ENCODE results near the gene CDKN1B.

CDKN1B gene

DNA sequence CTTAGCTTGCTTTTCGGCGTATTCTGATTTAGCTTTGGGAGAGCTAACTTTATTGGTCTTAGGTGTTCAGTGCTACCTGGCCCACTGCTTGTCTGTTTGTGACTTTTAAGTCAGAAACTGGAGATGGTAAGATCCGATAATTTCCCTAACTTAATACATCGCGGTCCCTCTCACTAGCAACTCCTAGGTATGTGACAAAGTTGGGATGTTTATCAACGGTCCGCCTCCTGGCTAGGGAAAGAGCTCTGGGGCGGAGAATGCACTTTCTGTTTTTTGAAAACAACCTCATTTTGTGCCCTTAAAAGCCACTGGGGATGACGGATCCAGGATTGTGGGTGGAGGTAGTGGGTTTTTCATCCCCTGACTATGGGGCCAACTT lies 1.2 kb downstream of the CDKN1B start:
- DNase-seq (ENCODE audit: low read depth) = no peak
- TF ChIP-seq, protein P1, sequence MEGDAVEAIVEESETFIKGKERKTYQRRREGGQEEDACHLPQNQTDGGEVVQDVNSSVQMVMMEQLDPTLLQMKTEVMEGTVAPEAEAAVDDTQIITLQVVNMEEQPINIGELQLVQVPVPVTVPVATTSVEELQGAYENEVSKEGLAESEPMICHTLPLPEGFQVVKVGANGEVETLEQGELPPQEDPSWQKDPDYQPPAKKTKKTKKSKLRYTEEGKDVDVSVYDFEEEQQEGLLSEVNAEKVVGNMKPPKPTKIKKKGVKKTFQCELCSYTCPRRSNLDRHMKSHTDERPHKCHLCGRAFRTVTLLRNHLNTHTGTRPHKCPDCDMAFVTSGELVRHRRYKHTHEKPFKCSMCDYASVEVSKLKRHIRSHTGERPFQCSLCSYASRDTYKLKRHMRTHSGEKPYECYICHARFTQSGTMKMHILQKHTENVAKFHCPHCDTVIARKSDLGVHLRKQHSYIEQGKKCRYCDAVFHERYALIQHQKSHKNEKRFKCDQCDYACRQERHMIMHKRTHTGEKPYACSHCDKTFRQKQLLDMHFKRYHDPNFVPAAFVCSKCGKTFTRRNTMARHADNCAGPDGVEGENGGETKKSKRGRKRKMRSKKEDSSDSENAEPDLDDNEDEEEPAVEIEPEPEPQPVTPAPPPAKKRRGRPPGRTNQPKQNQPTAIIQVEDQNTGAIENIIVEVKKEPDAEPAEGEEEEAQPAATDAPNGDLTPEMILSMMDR (IDR thresholded peaks at IDR 0.05; ENCODE audit: low read depth, low read length, missing control alignments) = no peak
- H3K4me3 ChIP-seq (ENCODE audit: low read depth, low read length) = peak overlapping the region; percentile 92

- peak overlapping the region; percentile 92 for H3K4me3 ChIP-seq (ENCODE audit: low read depth, low read length)
- DNase-seq (ENCODE audit: low read depth) = no peak
- TF ChIP-seq, protein P1 (IDR thresholded peaks at IDR 0.05; ENCODE audit: low read depth, low read length, missing control alignments) = no peak
Measured at GRCh38 chr12:12718853-12719252, 1.7 kb downstream of the CDKN1B start.

DNA sequence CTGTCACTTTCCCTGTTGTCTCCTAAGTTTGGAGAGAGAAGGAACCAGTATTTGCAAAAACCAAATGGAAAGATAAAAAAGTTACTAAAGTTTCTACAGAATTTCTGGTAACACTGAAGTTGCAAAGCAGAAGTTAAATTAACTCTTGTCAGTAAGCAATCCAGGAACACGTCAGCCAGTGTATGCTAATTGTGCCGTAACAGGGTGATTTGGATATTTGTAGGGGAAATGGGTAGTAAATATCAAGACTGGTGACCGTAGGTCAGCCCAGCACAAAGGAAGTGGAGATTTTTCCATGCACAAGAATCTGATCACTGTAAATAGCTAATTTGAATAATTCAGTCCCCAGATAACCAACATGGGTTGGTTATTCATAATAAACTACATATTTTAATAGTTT lies 2.3 kb downstream of the CDKN1B start:
- DNase-seq (ENCODE audit: low read depth) = no peak
- TF ChIP-seq, protein P1 (IDR thresholded peaks at IDR 0.05; ENCODE audit: low read depth, low read length, missing control alignments) = no peak
- H3K4me3 ChIP-seq (ENCODE audit: low read depth, low read length) = peak overlapping the region; percentile 92

DNA sequence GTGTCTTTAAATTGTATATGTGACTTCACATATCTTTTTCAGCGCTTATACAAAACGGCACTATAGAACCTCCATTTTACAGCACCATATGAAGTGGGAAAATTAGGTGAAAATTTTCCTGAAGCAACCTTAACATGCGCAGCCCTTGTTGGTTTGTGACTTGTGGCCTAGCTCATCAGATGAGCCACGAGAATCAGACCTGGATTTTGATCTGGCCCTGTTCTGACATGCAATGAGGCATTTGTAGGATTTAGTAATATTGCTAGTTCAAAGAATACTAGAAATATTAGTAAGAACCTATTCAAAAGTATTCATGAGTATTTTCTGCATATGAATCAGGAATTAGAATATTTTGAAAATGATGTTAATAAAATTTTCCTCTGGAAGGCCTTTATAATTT lies 2.9 kb downstream of the CDKN1B start:
- TF ChIP-seq, protein P1 (IDR thresholded peaks at IDR 0.05; ENCODE audit: low read depth, low read length, missing control alignments) = no peak
- no peak for DNase-seq (ENCODE audit: low read depth)
- H3K4me3 ChIP-seq (ENCODE audit: low read depth, low read length) = peak overlapping the region; percentile 92

- no peak for DNase-seq (ENCODE audit: low read depth)
- TF ChIP-seq, protein P1 (IDR thresholded peaks at IDR 0.05; ENCODE audit: low read depth, low read length, missing control alignments) = no peak
- H3K4me3 ChIP-seq (ENCODE audit: low read depth, low read length) = peak overlapping the region; percentile 92
Measured at GRCh38 chr12:12720672-12721161, 3.5 kb downstream of the CDKN1B start.

DNA sequence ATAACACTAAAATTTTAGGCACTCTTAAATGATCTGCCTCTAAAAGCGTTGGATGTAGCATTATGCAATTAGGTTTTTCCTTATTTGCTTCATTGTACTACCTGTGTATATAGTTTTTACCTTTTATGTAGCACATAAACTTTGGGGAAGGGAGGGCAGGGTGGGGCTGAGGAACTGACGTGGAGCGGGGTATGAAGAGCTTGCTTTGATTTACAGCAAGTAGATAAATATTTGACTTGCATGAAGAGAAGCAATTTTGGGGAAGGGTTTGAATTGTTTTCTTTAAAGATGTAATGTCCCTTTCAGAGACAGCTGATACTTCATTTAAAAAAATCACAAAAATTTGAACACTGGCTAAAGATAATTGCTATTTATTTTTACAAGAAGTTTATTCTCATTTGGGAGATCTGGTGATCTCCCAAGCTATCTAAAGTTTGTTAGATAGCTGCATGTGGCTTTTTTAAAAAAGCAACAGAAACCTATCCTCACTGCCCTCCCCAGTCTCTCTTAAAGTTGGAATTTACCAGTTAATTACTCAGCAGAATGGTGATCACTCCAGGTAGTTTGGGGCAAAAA lies 4.1 kb downstream of the CDKN1B start:
- TF ChIP-seq, protein P1 (IDR thresholded peaks at IDR 0.05; ENCODE audit: low read depth, low read length, missing control alignments) = no peak
- DNase-seq (ENCODE audit: low read depth) = no peak
- no peak overlapping the region; the same call in 1 of the 2 replicates for H3K4me3 ChIP-seq (ENCODE audit: low read depth, low read length)

GRCh38 chr12:12721814-12722434 lies 4.8 kb downstream of the CDKN1B start:
- no peak for DNase-seq (ENCODE audit: low read depth)
- no peak overlapping the region; the same call in 1 of the 2 replicates for H3K4me3 ChIP-seq (ENCODE audit: low read depth, low read length)
- TF ChIP-seq, protein P1 (IDR thresholded peaks at IDR 0.05; ENCODE audit: low read depth, low read length, missing control alignments) = no peak
